GM21529 (cell line): Measurements from ENCODE around the gene FAM193B.
A peak's percentile ranks its signal among the peaks of the same experiment; 100 is the strongest.

Experiments used
- ATAC-seq: cut with Tn5 transposase; IDR thresholded peaks from one replicate; pipeline ENCODE4 v1.9.1; 2021; ENCODE audit not compliant: unreplicated experiment

The FAM193B gene

DNA sequence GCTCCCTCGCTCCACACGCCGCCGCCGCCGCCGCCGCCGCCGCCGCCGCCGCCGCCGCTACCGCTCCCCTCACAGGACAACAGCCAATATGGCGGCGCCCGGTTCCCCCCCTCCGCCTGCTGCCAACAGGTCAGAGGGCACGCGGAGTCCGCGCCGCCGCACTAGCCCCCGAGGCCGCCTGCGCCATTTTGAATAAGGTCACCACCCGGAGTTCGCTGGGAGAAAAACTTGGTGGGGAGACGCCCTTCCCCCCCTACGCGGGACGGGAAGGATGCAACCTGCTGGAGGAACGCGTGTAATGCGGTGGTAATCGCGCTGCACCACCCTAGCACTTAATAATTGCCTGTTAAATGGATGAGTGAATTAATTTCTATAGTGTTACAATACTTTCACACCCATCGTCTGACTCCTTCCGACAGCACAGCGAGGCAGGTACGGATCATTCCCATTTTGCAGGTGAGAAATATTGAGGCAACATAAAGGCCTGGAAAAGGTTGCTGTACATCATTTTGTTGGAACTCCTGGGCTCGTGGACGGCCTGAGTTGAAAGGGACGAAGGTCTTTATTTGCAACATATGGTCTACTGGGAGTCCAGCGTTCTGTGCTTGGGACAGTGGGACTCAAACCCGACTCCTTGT lies at the start of gene FAM193B:
Gene FAM193B, minus strand, starts transcription at position 90 of the 638 bp plus-strand sequence. CDS start 105 bp downstream, outside the sequence.
- ATAC-seq, result peak; percentile 93

DNA sequence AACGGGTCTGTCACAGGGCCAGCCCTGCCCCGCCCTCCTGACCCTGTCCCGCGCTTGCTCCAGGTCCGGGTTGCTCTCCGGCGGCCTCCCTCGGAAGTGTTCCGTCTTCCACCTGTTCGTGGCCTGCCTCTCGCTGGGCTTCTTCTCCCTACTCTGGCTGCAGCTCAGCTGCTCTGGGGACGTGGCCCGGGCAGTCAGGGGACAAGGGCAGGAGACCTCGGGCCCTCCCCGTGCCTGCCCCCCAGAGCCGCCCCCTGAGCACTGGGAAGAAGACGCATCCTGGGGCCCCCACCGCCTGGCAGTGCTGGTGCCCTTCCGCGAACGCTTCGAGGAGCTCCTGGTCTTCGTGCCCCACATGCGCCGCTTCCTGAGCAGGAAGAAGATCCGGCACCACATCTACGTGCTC lies 49.8 kb upstream of the FAM193B start:
- ATAC-seq, result no peak

- ATAC-seq, result no peak
Observed at GRCh38 chr5:177603631-177604030, 49.3 kb upstream of the FAM193B start.

DNA sequence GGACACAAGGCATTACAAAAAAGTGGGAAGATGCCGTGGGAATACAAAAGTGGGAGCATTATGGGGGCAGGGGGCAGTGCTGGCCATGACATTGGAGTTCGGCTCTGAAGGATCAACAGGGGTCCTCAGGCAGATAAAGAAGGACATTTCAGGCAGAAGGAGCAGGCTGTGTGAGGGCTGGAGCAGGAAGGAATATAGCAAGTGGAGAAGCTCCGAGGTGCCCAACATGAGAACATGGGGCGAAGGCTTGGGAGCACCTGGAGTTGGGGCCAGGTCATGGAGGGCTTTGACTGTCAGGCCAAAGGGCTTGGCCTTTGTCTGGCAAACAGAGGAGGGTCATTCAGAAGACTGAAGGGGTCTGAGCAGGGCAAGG lies 48.1 kb upstream of the FAM193B start:
- no peak for ATAC-seq

DNA sequence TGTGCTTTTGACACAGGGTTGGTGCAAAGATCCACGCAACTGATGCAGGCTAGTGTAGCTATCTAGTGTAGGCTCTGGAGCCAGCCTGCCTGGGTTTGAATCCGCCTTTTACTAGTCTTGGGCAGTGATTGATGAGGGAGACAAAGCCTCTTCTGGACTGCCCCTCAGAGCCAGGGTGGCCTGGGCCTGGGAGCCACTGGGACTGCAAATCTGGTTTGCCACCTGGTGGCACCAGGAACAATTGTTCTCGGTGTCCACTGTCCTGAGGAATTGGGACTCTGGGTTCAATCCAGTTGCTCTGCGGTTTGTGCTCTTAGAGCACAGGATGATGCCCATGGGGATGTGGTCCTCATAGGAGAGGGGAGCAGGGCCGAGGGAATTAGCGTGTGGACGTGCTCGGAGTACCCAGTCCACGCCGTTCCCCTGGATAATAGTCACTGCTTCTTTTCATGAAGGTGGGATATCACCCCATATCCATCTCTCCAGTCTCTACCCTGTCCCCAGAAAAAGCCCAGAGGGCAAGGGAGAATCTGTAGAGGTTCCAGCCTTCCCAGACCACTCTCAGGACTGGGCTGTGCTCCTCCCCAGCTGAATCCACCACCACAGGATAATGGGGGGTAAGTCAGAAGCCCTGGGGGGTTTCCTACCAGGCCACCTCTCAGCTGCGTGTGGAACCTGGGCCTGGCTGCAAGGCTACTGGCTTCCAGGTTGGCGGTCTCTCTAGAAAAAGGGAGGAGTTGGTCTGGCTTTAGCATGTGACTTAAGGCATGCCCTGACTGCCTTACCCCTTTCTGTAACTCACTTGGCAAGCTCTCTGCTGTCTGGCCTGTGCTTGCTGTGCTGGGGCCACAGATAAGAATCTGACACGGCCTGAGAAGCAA lies 47.5 kb upstream of the FAM193B start:
- ATAC-seq, result no peak

GRCh38 chr5:177601126-177601525 lies 46.8 kb upstream of the FAM193B start:
- no peak for ATAC-seq

DNA sequence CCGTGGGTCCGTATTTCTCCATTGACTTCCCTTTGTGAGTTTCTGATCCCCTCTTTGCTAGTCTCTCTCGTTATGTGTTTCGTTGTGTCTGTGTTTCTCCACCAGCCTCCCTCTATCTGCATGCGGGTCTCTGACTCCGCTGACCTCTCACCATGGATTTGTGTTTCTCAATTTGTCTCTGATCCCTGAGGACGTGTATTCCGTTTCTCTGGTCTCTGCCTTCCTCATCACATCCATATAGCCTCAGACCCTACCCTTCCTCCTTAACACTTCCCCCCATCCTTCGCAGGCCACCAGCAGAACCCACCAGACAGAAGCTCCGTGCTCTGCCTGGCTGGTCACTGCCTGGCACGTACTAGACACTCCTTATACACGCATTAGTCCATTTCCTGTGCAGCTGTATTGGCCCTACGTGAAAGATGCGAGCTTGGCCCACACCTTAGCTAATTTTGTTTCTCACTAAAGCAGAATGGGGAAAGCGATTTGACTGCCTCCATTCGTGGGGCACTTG lies 46.2 kb upstream of the FAM193B start:
- ATAC-seq, result no peak

- peak; percentile 88 for ATAC-seq
Observed at GRCh38 chr5:177599731-177600507, 45.6 kb upstream of the FAM193B start, which contains the start of gene B4GALT7. Gene B4GALT7, plus strand, starts transcription at chr5:177600132. Its CDS starts 79 bp downstream, at chr5:177600211.

DNA sequence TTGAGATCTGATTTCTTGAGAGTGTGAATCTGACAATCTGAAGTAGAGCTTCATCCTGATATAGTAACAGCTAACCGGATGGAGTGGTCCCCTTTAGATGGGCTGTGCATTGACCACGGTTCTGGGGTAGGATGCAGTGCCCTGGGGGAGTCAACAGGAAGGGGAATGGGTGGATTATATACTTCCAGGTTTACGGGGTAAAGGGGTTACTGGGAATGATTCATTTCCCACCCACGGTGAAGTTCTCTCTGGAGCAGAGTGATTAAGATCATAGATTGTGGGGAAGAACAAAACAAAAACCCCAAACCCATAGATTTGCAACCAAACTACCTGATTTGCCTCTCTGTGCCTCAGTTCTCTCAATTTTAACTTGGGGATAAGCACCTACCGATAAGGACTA lies 44.1 kb upstream of the FAM193B start:
- ATAC-seq, result no peak

DNA sequence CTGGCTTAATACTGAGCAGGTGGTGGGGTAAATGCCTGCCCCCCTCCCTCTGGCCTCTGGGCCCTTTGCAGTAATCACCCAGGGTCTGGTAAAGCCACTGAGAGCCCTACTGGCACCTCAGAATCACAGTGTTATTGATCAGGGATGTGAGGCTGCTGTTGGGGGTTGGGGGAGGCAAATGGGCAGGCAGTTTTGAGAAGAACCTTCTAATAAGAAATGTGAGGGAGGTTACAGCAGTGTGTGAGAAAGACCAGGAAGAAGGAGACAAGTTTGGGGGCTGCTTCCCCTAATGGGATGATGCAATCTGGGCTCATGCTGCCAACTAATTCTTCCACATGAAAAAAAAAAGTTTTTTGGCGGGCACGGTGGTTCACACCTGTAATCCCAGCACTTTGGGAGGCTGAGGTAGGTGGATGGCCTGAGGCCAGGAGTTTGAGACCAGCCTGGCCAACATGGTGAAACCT lies 42.4 kb upstream of the FAM193B start:
- ATAC-seq, result no peak

DNA sequence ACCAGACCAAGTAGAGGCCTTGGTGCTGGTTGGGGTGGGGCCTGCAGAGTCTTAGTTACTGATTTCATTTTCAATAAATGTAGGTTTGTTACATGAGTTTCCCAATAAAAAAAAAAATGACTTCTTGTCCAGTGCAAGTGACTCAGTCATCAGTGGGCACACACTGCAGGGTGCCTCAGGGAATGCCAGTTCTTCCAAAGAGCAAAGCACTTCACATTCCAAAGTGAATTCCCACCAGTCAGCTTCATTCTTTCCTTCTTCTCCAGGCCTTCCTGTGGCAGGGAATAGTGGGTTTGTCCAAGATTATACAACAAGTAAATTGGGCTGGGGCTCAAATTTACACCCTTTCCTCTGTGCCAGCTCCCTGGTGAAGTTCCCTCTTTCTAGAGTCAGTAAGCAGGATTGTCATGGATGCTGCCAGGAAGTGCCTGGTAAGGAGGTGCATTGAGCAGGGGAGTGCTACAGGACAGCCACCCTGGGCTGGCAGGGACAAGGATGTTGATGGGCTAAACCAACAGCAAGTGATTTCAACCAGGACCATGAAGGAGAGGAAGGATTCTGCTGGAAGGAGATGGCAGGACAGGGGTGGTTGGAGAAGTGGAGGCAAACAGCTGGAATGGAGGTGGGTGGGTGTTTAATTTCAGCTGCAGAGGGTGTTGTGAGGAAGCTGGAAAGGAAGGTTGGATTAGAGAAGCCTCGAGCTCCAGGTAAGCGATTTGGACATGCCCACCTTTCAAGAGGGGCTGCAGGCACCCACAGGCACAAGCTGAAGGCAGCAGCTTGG lies 41.8 kb upstream of the FAM193B start:
- no peak for ATAC-seq

DNA sequence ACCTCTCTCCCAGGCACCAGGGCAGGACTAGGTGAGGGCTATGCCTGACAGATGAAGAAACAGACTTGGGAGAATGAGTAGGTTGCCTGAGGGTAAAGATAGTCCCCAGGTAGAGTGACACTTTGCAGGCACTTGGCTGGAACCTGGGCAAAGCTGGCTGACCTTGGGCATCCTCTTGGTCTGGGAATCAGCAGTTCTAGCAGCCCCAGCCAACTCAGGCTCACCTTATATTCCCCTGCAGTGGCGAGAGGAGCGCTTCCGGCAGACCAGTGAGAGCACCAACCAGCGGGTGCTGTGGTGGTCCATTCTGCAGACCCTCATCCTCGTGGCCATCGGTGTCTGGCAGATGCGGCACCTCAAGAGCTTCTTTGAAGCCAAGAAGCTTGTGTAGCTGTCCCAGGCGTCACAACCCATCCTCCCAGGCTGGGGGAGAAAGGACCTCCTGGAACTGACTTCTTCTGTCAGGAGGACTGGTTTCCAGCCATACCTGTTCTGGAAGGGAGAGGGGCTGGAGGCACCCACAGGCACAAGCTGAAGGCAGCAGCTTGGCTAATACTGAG lies 40.7 kb upstream of the FAM193B start:
- no peak for ATAC-seq

- ATAC-seq, result no peak
Observed at GRCh38 chr5:177594071-177594470, 39.7 kb upstream of the FAM193B start.

DNA sequence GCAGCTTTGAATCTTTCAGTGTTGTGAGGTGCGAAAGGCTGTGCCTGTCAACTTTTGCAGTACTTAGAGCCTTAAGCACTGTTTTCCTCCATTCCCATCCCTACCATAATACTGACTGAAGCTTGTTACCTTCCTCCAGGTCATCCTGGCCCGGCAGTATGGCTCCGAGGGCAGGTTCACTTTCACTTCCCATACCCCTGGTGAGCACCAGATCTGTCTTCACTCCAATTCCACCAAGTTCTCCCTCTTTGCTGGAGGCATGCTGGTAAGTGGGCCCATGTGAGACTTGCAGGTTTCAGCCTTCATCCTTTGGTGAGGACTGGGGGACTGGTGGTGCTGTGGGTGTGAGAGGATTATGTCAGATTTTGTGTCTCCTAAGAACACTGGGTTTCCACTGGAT lies 39.1 kb upstream of the FAM193B start:
- no peak for ATAC-seq

GRCh38 chr5:177592905-177593304 lies 38.5 kb upstream of the FAM193B start:
- ATAC-seq, result no peak

GRCh38 chr5:177592010-177592834 lies 37.9 kb upstream of the FAM193B start, which contains the start of gene TMED9:
Gene TMED9, plus strand, starts transcription at chr5:177592203. Its CDS starts 12 bp downstream, at chr5:177592215.
- peak; percentile 96 for ATAC-seq

GRCh38 chr5:177591690-177592009 lies 37.3 kb upstream of the FAM193B start:
- no peak for ATAC-seq

GRCh38 chr5:177590406-177590805 lies 36.0 kb upstream of the FAM193B start:
- no peak for ATAC-seq

DNA sequence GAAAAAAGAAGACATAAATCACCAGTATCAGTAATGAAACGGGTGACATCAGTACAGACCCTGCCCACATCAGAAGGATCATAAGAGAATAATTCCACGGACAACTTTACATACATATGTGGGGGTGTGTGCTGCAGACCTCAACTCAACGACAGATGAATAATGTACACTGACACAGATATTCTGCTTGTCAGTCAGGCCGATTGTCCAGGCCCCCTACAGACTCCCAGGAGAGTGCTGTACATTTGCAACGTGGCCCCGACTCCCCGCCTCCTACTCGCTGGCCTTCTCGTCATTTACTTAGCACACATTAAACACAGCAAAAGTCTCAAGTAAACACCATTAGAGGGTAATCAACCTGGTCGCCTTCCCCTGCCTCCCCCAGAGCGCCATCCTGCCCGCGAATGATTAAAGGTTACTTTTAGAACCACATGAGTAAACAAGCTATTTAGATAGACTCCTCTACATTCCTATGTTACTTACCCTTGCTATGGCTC lies 34.1 kb upstream of the FAM193B start:
- ATAC-seq, result no peak
